GM18498 (cell line): ENCODE results near the gene MGAT5.

ENCODE experiments used
- ATAC-seq: cut with Tn5 transposase; IDR thresholded peaks from one replicate; pipeline ENCODE4 v1.9.1; 2021; ENCODE audit warnings: mild to moderate bottlenecking, moderate library complexity; ENCODE audit not compliant: unreplicated experiment

The MGAT5 gene

GRCh38 chr2:134443814-134444480, 190.1 kb downstream of the MGAT5 start:
- ATAC-seq, result no peak

DNA sequence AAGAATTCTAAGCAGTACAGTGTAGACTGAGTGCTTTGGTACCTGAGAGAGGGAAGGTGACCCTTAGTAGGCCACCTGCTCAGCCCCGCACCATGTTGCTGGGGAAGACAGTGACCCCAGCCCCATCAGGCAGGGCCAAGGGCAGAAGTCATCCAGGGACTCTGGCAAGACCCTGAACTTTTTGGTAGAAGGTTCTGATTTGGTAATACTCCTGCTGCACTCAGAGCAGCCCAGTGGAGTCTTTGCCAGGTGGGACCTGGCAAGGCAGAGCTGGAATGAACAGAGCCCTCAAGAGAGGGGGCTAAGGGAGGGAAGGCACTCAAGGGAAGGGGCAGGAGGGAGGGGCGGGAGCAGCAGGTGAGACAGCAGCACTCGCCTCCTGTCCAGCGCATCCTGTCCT, 191.2 kb downstream of the MGAT5 start:
- no peak for ATAC-seq

- no peak for ATAC-seq
Measured at GRCh38 chr2:134445985-134446382, 192.1 kb downstream of the MGAT5 start.

GRCh38 chr2:134446383-134447017, 192.6 kb downstream of the MGAT5 start:
- ATAC-seq, result no peak

DNA sequence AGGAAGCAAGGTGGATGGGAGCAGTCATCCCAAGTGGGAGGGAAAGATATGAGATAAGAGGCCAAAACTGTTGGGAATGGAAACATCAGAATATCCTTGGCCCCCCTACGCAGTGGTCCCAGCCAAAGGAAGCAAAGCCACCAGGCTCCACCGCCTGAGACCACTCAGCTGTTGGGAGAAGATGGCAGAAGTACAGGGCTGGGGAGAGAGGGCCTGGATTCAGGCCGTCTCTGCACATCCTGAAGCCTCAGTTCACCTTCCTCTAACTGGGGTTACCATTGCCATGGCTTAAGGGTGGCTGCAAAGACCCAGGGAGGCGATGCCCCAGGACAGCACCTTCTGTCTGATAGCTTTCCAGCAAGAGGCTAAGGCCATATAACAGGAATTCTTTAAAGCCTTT, 193.8 kb downstream of the MGAT5 start:
- ATAC-seq, result no peak

DNA sequence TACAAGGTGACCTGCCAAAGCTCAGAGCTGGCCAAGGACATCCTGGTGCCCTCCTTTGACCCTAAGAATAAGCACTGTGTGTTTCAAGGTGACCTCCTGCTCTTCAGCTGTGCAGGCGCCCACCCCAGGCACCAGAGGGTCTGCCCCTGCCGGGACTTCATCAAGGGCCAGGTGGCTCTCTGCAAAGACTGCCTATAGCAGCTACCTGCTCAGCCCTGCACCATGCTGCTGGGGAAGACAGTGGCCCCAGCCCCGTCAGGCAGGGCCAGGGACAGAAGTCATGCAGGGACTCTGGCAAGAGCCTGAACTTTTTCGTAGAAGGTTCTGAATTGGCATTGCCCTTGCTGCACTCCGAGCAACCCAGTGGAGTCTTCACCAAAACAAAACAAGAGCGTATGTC, 194.8 kb downstream of the MGAT5 start:
- no peak for ATAC-seq

- ATAC-seq, result no peak
Measured at GRCh38 chr2:134449157-134449556, 195.3 kb downstream of the MGAT5 start.

GRCh38 chr2:134449751-134450513, 196.1 kb downstream of the MGAT5 start:
- ATAC-seq, result no peak

GRCh38 chr2:134451347-134451630, 197.4 kb downstream of the MGAT5 start:
- ATAC-seq, result no peak

DNA sequence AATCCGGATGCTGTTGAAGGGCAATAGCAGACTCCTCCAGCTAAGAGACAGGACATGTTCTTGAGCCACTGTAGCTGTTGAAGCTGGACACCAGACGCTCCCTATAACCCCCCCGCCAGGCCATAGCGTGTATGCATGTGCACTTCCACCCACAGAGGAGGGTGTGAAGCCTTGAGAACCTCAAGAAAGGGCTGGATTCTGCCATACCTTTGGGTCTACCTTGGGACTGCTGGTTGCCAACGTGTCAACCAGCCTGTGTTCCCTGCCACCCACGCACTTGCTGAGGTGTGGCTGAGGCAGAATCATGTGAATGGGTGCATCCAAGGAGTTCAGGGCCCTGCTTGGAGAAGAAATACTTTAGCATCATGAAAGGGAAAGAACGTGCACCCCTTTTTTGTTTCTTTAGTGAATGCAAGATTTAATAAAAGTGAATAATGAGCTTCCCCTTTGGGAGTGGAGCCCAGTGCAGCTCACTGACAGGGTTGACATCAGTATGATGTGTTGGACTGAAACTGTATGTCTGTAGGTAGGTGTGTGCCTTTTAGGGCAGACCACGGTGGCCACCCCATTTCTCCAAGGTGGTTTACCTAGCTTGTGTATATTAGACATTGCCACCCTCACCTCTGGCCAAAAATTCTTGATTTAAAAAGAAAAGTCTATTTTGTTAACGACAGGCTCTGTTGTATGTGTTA, 198.3 kb downstream of the MGAT5 start:
- ATAC-seq, result no peak

DNA sequence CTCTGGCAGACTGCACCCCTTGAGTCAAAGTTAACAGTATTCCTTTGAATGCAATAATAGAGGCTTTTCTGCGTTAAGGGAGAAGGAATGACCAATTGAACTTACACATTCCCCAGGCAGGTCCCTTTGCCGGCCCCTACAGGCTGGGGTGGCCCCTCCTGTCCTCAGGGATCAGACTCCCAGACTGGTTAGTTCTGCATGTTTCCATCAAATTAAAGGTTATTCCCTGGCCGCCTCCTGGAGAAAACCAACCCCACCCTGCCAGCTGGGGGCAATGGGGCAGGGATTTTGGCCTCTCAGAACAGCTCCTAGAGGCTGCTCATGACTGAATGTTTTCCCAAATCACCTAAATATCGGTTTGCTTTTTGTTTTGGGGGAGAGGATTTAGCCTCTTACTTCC, 199.6 kb downstream of the MGAT5 start:
- no peak for ATAC-seq

- no peak for ATAC-seq
Measured at GRCh38 chr2:134453973-134454372, 200.1 kb downstream of the MGAT5 start.

- no peak for ATAC-seq
Measured at GRCh38 chr2:134454426-134454825, 200.6 kb downstream of the MGAT5 start.

GRCh38 chr2:134454931-134455330, 201.1 kb downstream of the MGAT5 start:
- ATAC-seq, result no peak

DNA sequence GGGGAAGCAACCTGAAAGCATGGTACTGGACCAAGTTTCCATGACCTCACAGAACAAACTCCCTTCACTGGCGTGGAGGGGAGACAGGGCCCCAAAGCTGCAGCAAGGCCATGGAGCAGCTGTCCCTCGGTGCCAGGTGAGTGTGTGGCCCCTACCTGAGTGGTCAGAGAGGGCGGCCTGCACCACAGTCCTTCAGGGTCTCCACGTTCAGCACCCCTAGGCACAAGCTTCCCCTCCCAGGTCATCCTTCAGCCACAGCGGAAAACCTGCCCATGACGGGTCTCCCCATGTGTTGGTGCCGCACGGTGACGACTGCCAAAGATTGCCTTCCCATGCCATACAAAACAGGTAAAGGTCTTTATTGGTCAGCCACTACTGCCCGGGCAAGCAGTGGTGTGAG, 201.6 kb downstream of the MGAT5 start:
- no peak for ATAC-seq

- ATAC-seq, result no peak
Measured at GRCh38 chr2:134457353-134457752, 203.5 kb downstream of the MGAT5 start.

DNA sequence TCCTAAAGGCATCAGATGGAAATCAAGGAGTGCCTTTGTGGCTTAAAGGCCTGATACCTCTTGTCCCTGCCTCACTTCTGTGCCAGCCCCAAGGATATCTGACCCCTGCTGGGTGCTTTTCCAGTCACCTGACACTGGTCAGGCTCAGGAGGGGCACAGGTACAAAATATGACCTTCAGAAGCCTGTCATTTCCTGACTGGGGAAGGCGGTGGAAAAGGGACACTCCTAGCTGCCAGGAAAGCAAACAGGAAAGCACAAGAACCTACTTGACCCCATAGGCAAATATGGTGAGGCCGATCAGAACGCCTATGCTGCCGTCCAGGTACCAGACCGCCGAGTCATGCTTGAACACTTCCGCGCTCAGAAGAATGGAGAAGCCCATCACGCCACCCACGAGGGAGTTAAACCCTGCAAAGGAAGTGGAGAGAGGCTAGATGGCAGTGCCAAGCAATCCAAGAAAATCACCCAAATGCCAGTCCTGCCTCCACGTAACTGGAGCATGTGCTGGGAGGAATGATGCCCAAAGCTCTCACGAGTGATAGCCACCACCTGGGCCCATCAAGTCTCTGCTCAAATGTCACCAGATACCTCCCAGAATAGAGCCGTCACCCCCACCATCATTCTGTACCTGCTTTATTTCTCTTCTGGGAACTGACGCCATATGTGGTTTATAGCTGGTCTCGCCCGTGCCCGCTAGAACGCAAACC, 204.0 kb downstream of the MGAT5 start:
- ATAC-seq, result no peak

- ATAC-seq, result no peak
Measured at GRCh38 chr2:134458473-134458853, 204.6 kb downstream of the MGAT5 start.

- ATAC-seq, result no peak
Measured at GRCh38 chr2:134458950-134459349, 205.1 kb downstream of the MGAT5 start.

DNA sequence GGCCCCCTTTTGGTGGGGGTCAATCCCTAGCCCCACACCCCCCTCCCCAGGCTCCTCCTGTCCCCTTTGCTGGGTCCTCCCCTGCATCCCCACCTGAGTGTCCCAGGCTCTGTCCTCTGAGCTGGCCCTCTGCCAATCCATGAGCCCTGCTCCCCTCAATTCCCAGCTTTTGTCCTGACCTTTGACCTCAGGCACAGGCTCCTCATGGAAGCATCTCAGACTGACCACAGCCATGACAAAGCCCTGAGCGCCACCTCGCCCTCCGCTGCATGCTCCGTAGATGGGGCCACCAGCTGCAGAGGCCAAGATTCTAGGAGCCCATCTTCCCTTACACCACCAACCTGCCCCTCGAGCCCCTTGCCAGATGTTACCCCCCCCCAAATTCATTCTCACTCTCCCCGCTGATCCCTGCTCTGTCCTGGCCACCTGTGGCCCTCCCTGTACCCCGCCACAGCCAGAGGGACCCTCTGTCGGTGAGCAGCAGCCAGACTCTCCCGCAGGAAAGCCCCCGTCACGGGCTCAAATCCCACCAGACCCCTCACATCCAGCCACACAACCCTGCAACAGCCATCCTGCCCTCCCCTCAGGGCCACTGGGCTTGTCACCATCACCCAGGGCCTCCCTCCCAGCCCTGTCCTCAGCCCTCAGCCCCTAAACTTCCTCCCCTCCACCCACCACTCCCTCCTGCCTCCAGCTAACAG, 206.0 kb downstream of the MGAT5 start:
- no peak for ATAC-seq

DNA sequence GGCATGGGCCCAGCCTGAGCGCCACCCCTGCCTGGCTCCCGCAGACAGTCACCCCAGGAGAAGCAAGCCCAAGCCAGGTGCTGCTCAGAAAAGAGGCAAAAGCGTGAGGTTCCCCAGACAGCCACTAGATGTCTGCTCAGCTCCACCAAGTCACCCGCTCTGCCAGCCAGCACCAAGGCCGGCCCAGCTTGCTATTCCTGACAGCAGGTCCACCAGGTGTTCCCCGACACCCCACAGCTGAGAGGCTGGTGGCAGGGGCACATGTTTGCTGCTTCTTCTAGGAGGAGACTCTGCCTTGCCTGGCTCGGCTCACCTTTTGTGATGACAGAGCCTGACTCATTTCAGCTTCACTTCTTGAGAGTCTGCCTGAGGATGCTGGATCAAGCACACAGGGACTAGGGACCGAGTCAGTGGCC, 206.7 kb downstream of the MGAT5 start:
- peak; percentile 76 for ATAC-seq
